HG03565 (cell line): ENCODE results near the gene ANG.
A peak's percentile ranks its signal among the peaks of the same experiment; 100 is the strongest.

ENCODE experiments used
- ATAC-seq: cut with Tn5 transposase; IDR thresholded peaks from one replicate; pipeline ENCODE4 v1.9.1; 2021; ENCODE audit warnings: mild to moderate bottlenecking, moderate library complexity; ENCODE audit not compliant: unreplicated experiment

Gene ANG

GRCh38 chr14:20675669-20676068 is 12.9 kb upstream of the ANG start:
- peak; percentile 47 for ATAC-seq

GRCh38 chr14:20676072-20676471 is 12.5 kb upstream of the ANG start:
- no peak for ATAC-seq

GRCh38 chr14:20679907-20680306 is 8.7 kb upstream of the ANG start:
- no peak for ATAC-seq

GRCh38 chr14:20680363-20680762 is 8.2 kb upstream of the ANG start:
- no peak for ATAC-seq

- ATAC-seq = no peak
Measured at GRCh38 chr14:20680843-20681347, 7.7 kb upstream of the ANG start.

GRCh38 chr14:20681348-20682126 is 7.0 kb upstream of the ANG start:
- peak; percentile 16 for ATAC-seq

GRCh38 chr14:20682127-20682434 is 6.5 kb upstream of the ANG start:
- no peak for ATAC-seq

- peak; percentile 27 for ATAC-seq
Measured at GRCh38 chr14:20682435-20683124, 6.0 kb upstream of the ANG start.

- peak; percentile 27 for ATAC-seq
Measured at GRCh38 chr14:20683125-20683890, 5.3 kb upstream of the ANG start.

GRCh38 chr14:20683891-20684661 is 4.5 kb upstream of the ANG start, which contains the start of gene RNASE4:
Gene RNASE4, plus strand, starts transcription at chr14:20684560. Its CDS starts 14,812 bp downstream, at chr14:20699372.
- ATAC-seq = peak; percentile 17

- ATAC-seq = no peak
Measured at GRCh38 chr14:20684662-20685456, 3.7 kb upstream of the ANG start.

- no peak for ATAC-seq
Measured at GRCh38 chr14:20686386-20687143, 2.0 kb upstream of the ANG start.

- no peak for ATAC-seq
Measured at GRCh38 chr14:20687362-20688166, 1.0 kb upstream of the ANG start.

- ATAC-seq = peak; percentile 79
Measured at GRCh38 chr14:20690848-20691640, 2.5 kb downstream of the ANG start.

- ATAC-seq = no peak
Measured at GRCh38 chr14:20692116-20692751, 3.7 kb downstream of the ANG start.

GRCh38 chr14:20696764-20697163 is 8.2 kb downstream of the ANG start:
- no peak for ATAC-seq
